ENCODE results near the gene FRYL. TPM values are rescaled to one million over a fixed set of nuclear protein-coding genes. Genes with fewer than 3 reads are reported as not detected.

The FRYL gene
- total RNA-seq, 3 donors from 2014 or later: 205 to 416 (median 330) TPM

DNA sequence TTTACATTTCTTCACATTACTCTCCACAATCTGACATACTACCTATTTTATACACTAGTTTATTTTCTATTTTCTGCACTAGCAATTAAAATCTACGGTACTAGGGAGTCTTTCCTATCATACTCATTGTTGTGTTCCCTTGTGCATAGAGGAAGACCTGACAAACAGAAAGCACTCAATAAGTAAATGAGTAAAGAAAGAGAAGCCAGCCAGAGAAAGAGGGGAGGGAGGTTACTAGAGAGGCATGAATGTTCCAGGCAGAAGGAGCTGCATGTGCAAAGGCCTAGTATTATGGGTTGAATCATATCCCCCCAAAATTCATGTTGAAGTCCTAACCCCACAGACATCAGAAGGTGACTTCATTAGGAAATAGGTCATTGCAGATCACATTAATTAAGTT lies 176.0 kb downstream of the FRYL start:
- Histone ChIP-seq H3K9me3 (no peaks in the 10 kb centered on the region), H3K4me3 (no peak overlapping the region), H3K36me3 (ENCODE audit: low read depth) (no peaks in the 10 kb centered on the region), H3K4me1 (ENCODE audit: low read depth) (peaks cover 36% of the 10 kb centered on the region)
- intact Hi-C loops (cut with DNase I, micrococcal nuclease): loop anchor here in 1 of 2 donors (10.0 kb wide), 1 partner anchor 71 kb away; no protein-coding TSS in a partner anchor
- DNase-seq (no peak), ATAC-seq (no peak)
- no peak for TF ChIP-seq CTCF (IDR thresholded peaks at IDR 0.05)

DNA sequence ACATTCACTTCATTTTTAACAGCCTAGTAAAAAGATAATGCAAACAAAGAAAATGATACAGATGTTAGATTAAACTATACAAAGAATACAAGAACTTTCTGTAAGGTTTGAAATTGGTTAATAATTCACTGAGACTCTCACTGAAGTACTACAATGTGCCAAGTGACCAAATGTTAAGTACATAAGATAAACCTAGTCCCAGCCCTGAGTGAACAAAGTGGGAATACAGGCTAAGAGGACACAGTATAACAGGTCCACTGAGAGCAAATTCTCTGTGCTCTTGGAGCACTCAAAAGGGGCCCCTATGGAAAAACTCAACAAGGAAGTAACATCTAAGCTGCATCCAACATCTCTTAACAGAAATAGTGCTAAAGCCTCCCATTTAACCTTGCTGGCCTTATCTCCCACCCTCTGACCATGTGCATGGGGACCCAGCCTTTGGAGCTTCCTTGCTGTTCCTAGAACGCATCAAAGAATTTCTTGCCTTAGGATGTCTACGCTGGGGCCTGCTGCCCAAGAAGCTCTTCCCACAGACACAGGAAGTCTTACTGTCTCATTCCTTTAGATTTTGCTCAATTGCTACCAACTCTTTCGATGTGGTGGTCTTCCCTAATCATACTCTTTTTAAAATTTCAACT lies 176.6 kb downstream of the FRYL start:
- no peak for TF ChIP-seq CTCF (IDR thresholded peaks at IDR 0.05)
- peak in 1 of 3 donors; percentile 42 for DNase-seq
- Histone ChIP-seq H3K36me3 (ENCODE audit: low read depth) (no peaks in the 10 kb centered on the region), H3K9me3 (no peaks in the 10 kb centered on the region), H3K4me1 (ENCODE audit: low read depth) (peaks cover 36% of the 10 kb centered on the region), H3K4me3 (no peak overlapping the region)
- ATAC-seq: peak; percentile 80
- intact Hi-C loops (cut with DNase I, micrococcal nuclease): loop anchor here in 1 of 2 donors (10.0 kb wide), 1 partner anchor 71 kb away; no protein-coding TSS in a partner anchor

GRCh38 chr4:48602763-48603162 lies 177.3 kb downstream of the FRYL start:
- DNase-seq (no peak), ATAC-seq (peak; percentile 69)
- H3K4me3 ChIP-seq: no peak overlapping the region
- H3K4me1 ChIP-seq (ENCODE audit: low read depth): peaks cover 36% of the 10 kb centered on the region
- no peaks in the 10 kb centered on the region for H3K9me3 ChIP-seq
- H3K36me3 ChIP-seq (ENCODE audit: low read depth): no peaks in the 10 kb centered on the region
- no peak for TF ChIP-seq CTCF (IDR thresholded peaks at IDR 0.05)
- intact Hi-C loops (cut with DNase I, micrococcal nuclease): loop anchor here in 1 of 2 donors (10.0 kb wide), 1 partner anchor 72 kb away; no protein-coding TSS in a partner anchor

GRCh38 chr4:48602222-48602621 lies 177.9 kb downstream of the FRYL start:
- Histone ChIP-seq H3K36me3 (ENCODE audit: low read depth) (no peaks in the 10 kb centered on the region), H3K4me3 (no peak overlapping the region), H3K4me1 (ENCODE audit: low read depth) (peaks cover 36% of the 10 kb centered on the region), H3K9me3 (no peaks in the 10 kb centered on the region)
- peak; percentile 1 for ATAC-seq
- no peak for DNase-seq
- intact Hi-C loops (cut with DNase I, micrococcal nuclease): loop anchor here in 1 of 2 donors (10.0 kb wide), 1 partner anchor 73 kb away; no protein-coding TSS in a partner anchor
- no peak for TF ChIP-seq CTCF (IDR thresholded peaks at IDR 0.05)

DNA sequence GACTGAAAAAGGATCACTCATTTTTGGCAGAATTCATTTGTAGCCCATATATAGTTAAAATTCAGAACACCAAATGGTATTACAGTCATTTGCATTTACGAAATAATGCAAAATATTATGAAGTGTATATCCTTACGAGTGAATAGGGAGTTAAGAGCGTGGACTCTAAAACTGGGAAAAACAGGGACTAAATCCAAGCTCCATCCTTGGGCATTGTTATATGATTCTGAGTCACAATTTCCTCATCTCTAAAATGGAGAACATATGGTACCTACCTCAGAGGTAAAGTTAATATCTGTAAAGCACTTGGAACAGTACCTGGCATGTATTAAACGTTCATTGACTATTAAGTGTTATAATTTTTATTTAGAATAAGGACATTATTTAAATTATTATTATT lies 183.7 kb downstream of the FRYL start:
- ATAC-seq (no peak), DNase-seq (no peak)
- Histone ChIP-seq H3K36me3 (ENCODE audit: low read depth) (no peaks in the 10 kb centered on the region), H3K4me3 (no peak overlapping the region), H3K4me1 (ENCODE audit: low read depth) (peaks cover 16% of the 10 kb centered on the region), H3K9me3 (no peaks in the 10 kb centered on the region)
- intact Hi-C loops (cut with DNase I, micrococcal nuclease): no loop called here
- TF ChIP-seq CTCF (IDR thresholded peaks at IDR 0.05): no peak
